HEK293 (cell line): ENCODE results near the gene PCDH15.
"Not testable (repeated sequence)": the region's sequence is repeated elsewhere in the genome, so short reads cannot be mapped to it uniquely, and the experiment has no call there.

Source experiments
- CTCF ChIA-PET: fragments of 350-600 bp; formaldehyde crosslinking; extraction: SDS; loops from one replicate; lab custom pipeline; 2021; ENCODE audit warnings: antibody characterized with exemption; lab: Yijun Ruan, JAX
- POLR2A ChIA-PET: fragments of 300-600 bp; formaldehyde crosslinking; extraction: SDS; loops from one replicate; lab custom pipeline; 2020; ENCODE audit warnings: antibody characterized with exemption, inconsistent platforms; lab: Yijun Ruan, JAX
- H3K27ac ChIP-seq: fragments of 200-500 bp; sonication (Bioruptor generic); 2 replicates; pipeline ENCODE4 v1.5.1; 2014; ENCODE audit warnings: low read depth, low read length, control low read depth, inconsistent platforms; ENCODE audit errors: extremely low read depth
- H3K36me3 ChIP-seq, 2 experiments: fragments of 200-500 bp in 1 of 2; sonication (Bioruptor generic) in 1 of 2; 1 replicate in 1 of 2; 2 replicates in 1 of 2; pipeline ENCODE4 v1.5.1; 2014 to 2017; ENCODE audit warnings: inconsistent platforms in 2 of 2, low read length in 2 of 2; ENCODE audit not compliant: control insufficient read depth in 2 of 2, insufficient read depth in 1 of 2
- H3K4me1 ChIP-seq: fragments of 200-500 bp; sonication (Bioruptor generic); 2 replicates; pipeline ENCODE4 v1.5.1; 2014; ENCODE audit warnings: mild to moderate bottlenecking, low read length, inconsistent platforms; ENCODE audit not compliant: control insufficient read depth, insufficient read depth
- H3K4me3 ChIP-seq: 2 replicates; pipeline ENCODE4 v1.5.1; 2011; ENCODE audit warnings: low read depth, mild to moderate bottlenecking, control low read depth, low read length, moderate library complexity
- H3K9me3 ChIP-seq: fragments of 200-500 bp; sonication (Bioruptor generic); 2 replicates; pipeline ENCODE4 v1.5.1; 2014; ENCODE audit warnings: low read depth, low read length, inconsistent platforms; ENCODE audit not compliant: control insufficient read depth, insufficient read depth
- GLIS1 ChIP-seq: fragments of 450-650 bp; formaldehyde crosslinking; IDR thresholded peaks from 2 replicates; pipeline ENCODE4 v1.5.1; 2016; ENCODE audit warnings: missing biosample characterization, missing genetic modification characterization
- MEIS1 ChIP-seq: sonication (generic); formaldehyde crosslinking; IDR thresholded peaks from 2 replicates; pipeline ENCODE4 v1.8.1; 2022; ENCODE audit warnings: missing genetic modification reagents, mild to moderate bottlenecking, borderline replicate concordance
- OVOL3 ChIP-seq: fragments of 450-650 bp; formaldehyde crosslinking; IDR thresholded peaks from 2 replicates; pipeline ENCODE4 v1.5.1; 2016; ENCODE audit warnings: missing biosample characterization, missing genetic modification characterization
- PRDM6 ChIP-seq: fragments of 450-650 bp; formaldehyde crosslinking; IDR thresholded peaks from 2 replicates; pipeline ENCODE4 v1.5.1; 2017; ENCODE audit warnings: missing biosample characterization, missing genetic modification characterization
- TRIM28 ChIP-seq: IDR thresholded peaks from 2 replicates; pipeline ENCODE4 v1.6.1; 2011; ENCODE audit warnings: low read length, control low read depth, borderline replicate concordance
- ZBTB8A ChIP-seq: fragments of 450-650 bp; formaldehyde crosslinking; IDR thresholded peaks from 2 replicates; pipeline ENCODE4 v1.5.1; 2016; ENCODE audit warnings: missing biosample characterization, missing genetic modification characterization
- ZFP3 ChIP-seq: fragments of 450-650 bp; formaldehyde crosslinking; IDR thresholded peaks from 2 replicates; pipeline ENCODE4 v1.5.1; 2016; ENCODE audit warnings: low read depth, missing biosample characterization, missing genetic modification characterization
- ZNF211 ChIP-seq: fragments of 450-650 bp; formaldehyde crosslinking; IDR thresholded peaks from 2 replicates; pipeline ENCODE4 v1.5.1; 2016; ENCODE audit warnings: low read depth, missing biosample characterization, missing genetic modification characterization
- ZNF391 ChIP-seq: fragments of 450-650 bp; formaldehyde crosslinking; IDR thresholded peaks from 2 replicates; pipeline ENCODE4 v1.5.1; 2016; ENCODE audit warnings: low read depth, missing biosample characterization, missing genetic modification characterization, borderline replicate concordance
- ZNF558 ChIP-seq: fragments of 450-650 bp; formaldehyde crosslinking; IDR thresholded peaks from 2 replicates; pipeline ENCODE4 v1.5.1; 2016; ENCODE audit warnings: missing biosample characterization, missing genetic modification characterization
- ZNF692 ChIP-seq: fragments of 450-650 bp; formaldehyde crosslinking; IDR thresholded peaks from 2 replicates; pipeline ENCODE4 v1.5.1; 2016; ENCODE audit warnings: missing biosample characterization, missing genetic modification characterization
- ZSCAN18 ChIP-seq: fragments of 450-650 bp; formaldehyde crosslinking; IDR thresholded peaks from 2 replicates; pipeline ENCODE4 v1.5.1; 2016; ENCODE audit warnings: missing biosample characterization, missing genetic modification characterization
- ZSCAN5A ChIP-seq: fragments of 450-650 bp; formaldehyde crosslinking; IDR thresholded peaks from 2 replicates; pipeline ENCODE4 v1.5.1; 2016; ENCODE audit warnings: missing biosample characterization, missing genetic modification characterization

PCDH15 gene

DNA sequence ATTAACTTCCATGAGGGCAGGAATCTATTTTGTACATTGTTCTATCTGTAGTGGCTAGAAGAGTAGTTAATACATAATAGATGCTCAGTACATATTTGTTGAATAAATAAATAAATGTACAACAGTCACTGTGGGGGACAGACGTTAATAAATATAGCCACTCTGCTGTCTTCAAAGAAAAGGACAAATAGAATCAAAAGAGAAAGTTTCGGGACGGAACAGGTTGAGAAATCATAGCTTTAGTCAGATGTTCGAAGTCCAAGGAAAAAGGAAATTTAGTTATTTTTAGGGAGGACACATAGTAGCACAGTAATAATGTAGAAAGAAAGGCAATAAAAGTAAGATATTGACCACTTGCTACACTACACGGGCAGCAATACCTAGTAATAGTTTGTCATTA lies 861.4 kb downstream of the PCDH15 start (continued):
- TF ChIP-seq PRDM6 (tag by site-specific recombination) = no peak
- TF ChIP-seq ZNF391 (tag by site-specific recombination) = no peak

- H3K27ac ChIP-seq = no peak overlapping the region
- CTCF ChIA-PET = no interaction called here
- POLR2A ChIA-PET = no interaction called here
- no peak overlapping the region for H3K4me3 ChIP-seq
- H3K4me1 ChIP-seq = no peaks in the 10 kb centered on the region
- H3K9me3 ChIP-seq = no peaks in the 10 kb centered on the region
- no peaks in the 10 kb centered on the region for H3K36me3 ChIP-seq
- TF ChIP-seq TRIM28 = no peak
- TF ChIP-seq ZSCAN5A = no peak
- TF ChIP-seq ZNF211 (tag by site-specific recombination) = no peak
- no peak for TF ChIP-seq ZSCAN18 (tag by site-specific recombination)
- TF ChIP-seq, all 188 proteins: peak for 0
These were observed 870.4 kb downstream of the PCDH15 start for GRCh38 chr10:53930648-53931047.

DNA sequence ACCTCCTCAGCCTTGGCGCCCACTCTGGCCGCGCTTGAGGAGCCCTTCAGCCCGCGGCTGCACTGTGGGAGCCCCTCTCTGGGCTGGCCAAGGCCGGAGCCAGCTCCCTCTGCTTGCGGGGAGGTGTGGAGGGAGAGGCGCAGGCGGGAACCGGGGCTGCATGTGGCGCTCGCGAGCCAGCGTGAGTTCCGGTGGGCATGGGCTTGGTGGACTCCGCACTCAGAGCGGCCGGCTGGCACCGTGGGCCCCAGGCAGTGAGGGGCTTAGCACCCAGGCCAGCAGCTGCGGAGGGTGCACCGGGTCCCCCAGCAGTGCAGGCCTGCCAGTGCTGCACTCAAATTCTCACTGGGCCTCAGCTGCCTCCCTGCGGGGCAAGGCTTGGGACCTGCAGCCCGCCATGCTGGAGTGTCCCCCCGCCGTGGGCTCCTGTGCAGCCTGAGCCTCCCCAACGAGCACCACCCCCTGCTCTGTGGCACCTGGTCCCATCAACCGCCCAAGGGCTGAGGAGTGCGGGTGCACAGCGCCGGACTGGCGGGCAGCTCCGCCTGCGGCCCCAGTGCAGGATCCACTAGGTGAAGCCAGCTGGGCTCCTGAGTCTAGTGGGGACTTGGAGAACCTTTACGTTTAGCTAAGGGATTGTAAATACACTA lies 876.9 kb downstream of the PCDH15 start:
- H3K4me3 ChIP-seq, H3K36me3 ChIP-seq, H3K9me3 ChIP-seq, H3K27ac ChIP-seq, CTCF ChIA-PET, POLR2A ChIA-PET, H3K4me1 ChIP-seq: not testable (repeated sequence)

- POLR2A ChIA-PET = no interaction called here
- H3K27ac ChIP-seq = no peak overlapping the region
- CTCF ChIA-PET = interaction anchor here (0.7 kb wide), 1 partner anchor 41 kb away, joined by 3 read pairs; no protein-coding TSS in a partner anchor
- no peaks in the 10 kb centered on the region for H3K36me3 ChIP-seq
- TF ChIP-seq GLIS1 (tag by site-specific recombination) (no peak), OVOL3 (tag by site-specific recombination) (no peak)
- no peaks in the 10 kb centered on the region for H3K4me1 ChIP-seq
- H3K4me3 ChIP-seq = no peak overlapping the region
- H3K9me3 ChIP-seq = no peaks in the 10 kb centered on the region
These were observed 882.3 kb downstream of the PCDH15 start for GRCh38 chr10:53918755-53919154.

GRCh38 chr10:53909791-53910190 lies 891.2 kb downstream of the PCDH15 start:
- TF ChIP-seq ZNF692 (tag by site-specific recombination) = no peak
- no peak for TF ChIP-seq ZFP3 (tag by site-specific recombination)
- no peak for TF ChIP-seq ZNF558 (tag by site-specific recombination)
- no peak for TF ChIP-seq ZBTB8A
- TF ChIP-seq MEIS1 (CRISPR knock-in tag) = no peak
- Histone ChIP-seq H3K27ac (no peak overlapping the region), H3K36me3 (no peaks in the 10 kb centered on the region), H3K9me3 (no peaks in the 10 kb centered on the region), H3K4me3 (no peak overlapping the region), H3K4me1 (no peaks in the 10 kb centered on the region)
- POLR2A ChIA-PET = no interaction called here
- CTCF ChIA-PET = no interaction called here
